Hepatocyte (in vitro differentiated cells): Measurements from ENCODE around the gene NDUFA5.

ENCODE experiments used
- EZH2 ChIP-seq: fragments of 200-600 bp; sonication (generic); IDR thresholded peaks from 2 replicates; pipeline ENCODE4 v1.6.1; 2016; ENCODE audit warnings: antibody characterized with exemption, mild to moderate bottlenecking, borderline replicate concordance
- TF ChIP-seq, protein P1 (sequence below): fragments of 200-600 bp; sonication (generic); IDR thresholded peaks from 2 replicates; pipeline ENCODE4 v1.5.1; 2016; ENCODE audit warnings: antibody characterized with exemption, mild to moderate bottlenecking; ENCODE audit not compliant: poor library complexity

DNA sequence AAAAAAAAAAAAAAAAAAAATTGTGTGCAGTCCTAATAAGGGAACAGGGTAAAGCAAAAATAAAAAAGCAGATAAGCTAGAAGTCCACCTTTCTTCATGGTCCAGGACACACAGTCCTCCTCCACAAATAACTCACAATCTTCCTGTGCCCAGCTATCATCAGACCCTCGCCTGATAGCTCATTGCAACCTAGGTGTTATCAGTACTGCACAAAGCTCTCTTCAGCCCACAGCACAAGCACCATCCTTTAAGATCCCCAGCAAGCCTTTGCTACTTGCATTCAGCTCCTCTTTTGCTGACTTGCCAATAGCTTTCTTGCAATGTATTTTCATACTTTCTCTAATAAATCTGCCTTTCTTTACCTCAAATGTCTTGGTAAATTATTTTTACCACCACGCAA lies 5.0 kb downstream of the NDUFA5 start:
- TF ChIP-seq, protein P1, sequence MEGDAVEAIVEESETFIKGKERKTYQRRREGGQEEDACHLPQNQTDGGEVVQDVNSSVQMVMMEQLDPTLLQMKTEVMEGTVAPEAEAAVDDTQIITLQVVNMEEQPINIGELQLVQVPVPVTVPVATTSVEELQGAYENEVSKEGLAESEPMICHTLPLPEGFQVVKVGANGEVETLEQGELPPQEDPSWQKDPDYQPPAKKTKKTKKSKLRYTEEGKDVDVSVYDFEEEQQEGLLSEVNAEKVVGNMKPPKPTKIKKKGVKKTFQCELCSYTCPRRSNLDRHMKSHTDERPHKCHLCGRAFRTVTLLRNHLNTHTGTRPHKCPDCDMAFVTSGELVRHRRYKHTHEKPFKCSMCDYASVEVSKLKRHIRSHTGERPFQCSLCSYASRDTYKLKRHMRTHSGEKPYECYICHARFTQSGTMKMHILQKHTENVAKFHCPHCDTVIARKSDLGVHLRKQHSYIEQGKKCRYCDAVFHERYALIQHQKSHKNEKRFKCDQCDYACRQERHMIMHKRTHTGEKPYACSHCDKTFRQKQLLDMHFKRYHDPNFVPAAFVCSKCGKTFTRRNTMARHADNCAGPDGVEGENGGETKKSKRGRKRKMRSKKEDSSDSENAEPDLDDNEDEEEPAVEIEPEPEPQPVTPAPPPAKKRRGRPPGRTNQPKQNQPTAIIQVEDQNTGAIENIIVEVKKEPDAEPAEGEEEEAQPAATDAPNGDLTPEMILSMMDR = no peak
- TF ChIP-seq EZH2 = no peak
